ENCODE measurements around the gene GPC6.

DNA sequence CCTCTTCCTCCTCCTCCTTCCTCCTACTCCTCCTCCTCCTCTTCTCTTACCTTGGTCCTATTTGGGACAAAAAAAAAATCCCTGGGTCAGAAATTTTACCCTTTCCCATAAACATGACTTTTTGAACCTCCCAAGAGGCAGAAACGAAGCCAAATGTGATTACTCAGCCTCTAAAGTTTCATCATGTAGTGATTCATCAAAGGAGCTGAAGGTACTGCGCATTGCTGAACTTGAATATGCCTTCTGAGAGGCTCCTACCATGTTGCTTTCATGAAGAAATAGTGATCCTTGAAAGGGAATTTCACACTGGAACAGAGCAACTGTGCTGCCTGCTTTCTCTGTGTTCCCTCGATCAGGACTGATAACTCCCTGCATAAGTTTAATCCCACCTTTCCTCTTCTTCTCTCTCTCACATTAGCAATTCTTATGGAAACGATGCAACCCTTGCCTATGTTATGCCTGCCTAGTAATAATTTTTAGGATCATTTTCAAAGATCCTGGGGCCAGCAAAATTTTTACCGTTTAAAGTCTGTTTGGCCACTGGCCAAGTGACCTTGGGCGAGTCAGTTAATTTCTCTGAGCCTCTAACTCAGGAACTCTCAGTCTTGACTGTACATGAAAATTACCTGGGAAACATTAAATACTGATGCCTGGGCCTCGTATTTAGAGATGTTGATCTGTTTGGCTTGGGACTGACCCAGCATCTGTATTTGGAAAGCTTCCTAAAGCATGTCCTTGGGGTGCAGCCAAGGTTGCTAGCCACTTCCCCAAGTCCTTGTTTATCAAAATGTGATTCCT lies 1103.3 kb downstream of the GPC6 start:
- no peak for TF ChIP-seq SP1 (IDR thresholded peaks at IDR 0.05)
- no peak for TF ChIP-seq ZNF384 (IDR thresholded peaks at IDR 0.05)
- TF ChIP-seq FOXM1 (IDR thresholded peaks at IDR 0.05; ENCODE audit: borderline replicate concordance): no peak
- TF ChIP-seq FOXA1 (IDR thresholded peaks at IDR 0.05): no peak
- TF ChIP-seq, protein P1, sequence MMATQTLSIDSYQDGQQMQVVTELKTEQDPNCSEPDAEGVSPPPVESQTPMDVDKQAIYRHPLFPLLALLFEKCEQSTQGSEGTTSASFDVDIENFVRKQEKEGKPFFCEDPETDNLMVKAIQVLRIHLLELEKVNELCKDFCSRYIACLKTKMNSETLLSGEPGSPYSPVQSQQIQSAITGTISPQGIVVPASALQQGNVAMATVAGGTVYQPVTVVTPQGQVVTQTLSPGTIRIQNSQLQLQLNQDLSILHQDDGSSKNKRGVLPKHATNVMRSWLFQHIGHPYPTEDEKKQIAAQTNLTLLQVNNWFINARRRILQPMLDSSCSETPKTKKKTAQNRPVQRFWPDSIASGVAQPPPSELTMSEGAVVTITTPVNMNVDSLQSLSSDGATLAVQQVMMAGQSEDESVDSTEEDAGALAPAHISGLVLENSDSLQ (IDR thresholded peaks at IDR 0.05): no peak
- no peak for TF ChIP-seq ARNT (IDR thresholded peaks at IDR 0.05)
- no peak for TF ChIP-seq SUZ12 (IDR thresholded peaks at IDR 0.05)
- no peak for TF ChIP-seq TARDBP (IDR thresholded peaks at IDR 0.05)
- TF ChIP-seq HDGF (IDR thresholded peaks at IDR 0.05; ENCODE audit: borderline replicate concordance): no peak
- no peak for TF ChIP-seq FOXK2 (IDR thresholded peaks at IDR 0.05)
- no peak for TF ChIP-seq BHLHE40 (IDR thresholded peaks at IDR 0.05; ENCODE audit: borderline replicate concordance)
